Measurements from ENCODE around the gene VSIG10L2. TPM values are rescaled to one million over a fixed set of nuclear protein-coding genes. Genes with fewer than 3 reads are reported as not detected.

Gene VSIG10L2
- total RNA-seq, 4 donors from 2014 or later = not detected

GRCh38 chr11:125994509-125994908 lies 48.7 kb downstream of the VSIG10L2 start:
- Histone ChIP-seq H3K36me3 (peaks cover 32 to 38% of the 10 kb centered on the region in 2 donors), H3K27ac (no peak overlapping the region), H3K27me3 (no peaks in the 10 kb centered on the region), H3K4me1 (peaks cover 11 to 14% of the 10 kb centered on the region in 2 donors), H3K9me3 (no peaks in the 10 kb centered on the region), H3K4me3 (replicated peaks in 1 of 3) (no peak overlapping the region)
- no peak for DNase-seq
- intact Hi-C loops (cut with DNase I) = no loop called here
- WGBS, 2 donors = 91 to 94% methylated on average over 5 of the region's 5 CpGs
- no peak for TF ChIP-seq CTCF (IDR thresholded peaks at IDR 0.05)
- no peak for TF ChIP-seq POLR2A (IDR thresholded peaks at IDR 0.05)

GRCh38 chr11:125995313-125995712 lies 49.5 kb downstream of the VSIG10L2 start:
- 76 to 86% methylated on average over 5 of the region's 5 CpGs for WGBS, 2 donors
- TF ChIP-seq POLR2A (IDR thresholded peaks at IDR 0.05) = no peak
- no peak for TF ChIP-seq CTCF (IDR thresholded peaks at IDR 0.05)

GRCh38 chr11:125998267-125998666 lies 52.4 kb downstream of the VSIG10L2 start:
- WGBS, 2 donors = 90 to 93% methylated on average over 5 of the region's 5 CpGs
- Histone ChIP-seq H3K4me3 (replicated peaks in 1 of 3) (no peak overlapping the region), H3K4me1 (no peaks in the 10 kb centered on the region), H3K27me3 (no peaks in the 10 kb centered on the region), H3K9me3 (no peaks in the 10 kb centered on the region), H3K27ac (peak overlapping the region; percentile 2 to 45 (median 6)), H3K36me3 (peaks cover 40 to 51% of the 10 kb centered on the region in 2 donors)
- TF ChIP-seq POLR2A (IDR thresholded peaks at IDR 0.05) (no peak), CTCF (IDR thresholded peaks at IDR 0.05) (no peak)
- DNase-seq = no peak
- intact Hi-C loops (cut with DNase I) = no loop called here

More at GRCh38 chr11:125995313-125995712, 49.5 kb downstream of the VSIG10L2 start:
- Histone ChIP-seq H3K4me3 (replicated peaks in 1 of 3) (no peak overlapping the region), H3K27me3 (no peaks in the 10 kb centered on the region), H3K27ac (no peak overlapping the region), H3K9me3 (no peaks in the 10 kb centered on the region), H3K36me3 (peaks cover 34 to 37% of the 10 kb centered on the region in 2 donors), H3K4me1 (peaks cover 6 to 7% of the 10 kb centered on the region in 2 donors)
- intact Hi-C loops (cut with DNase I) = no loop called here
- DNase-seq = no peak

- H3K27ac ChIP-seq = peak overlapping the region in 1 of 3 donors; percentile 2
- DNase-seq = no peak
- H3K9me3 ChIP-seq = no peaks in the 10 kb centered on the region
- no peaks in the 10 kb centered on the region for H3K27me3 ChIP-seq
- 83 to 89% methylated on average over 6 of the region's 6 CpGs for WGBS, 2 donors
- H3K4me1 ChIP-seq = no peaks in the 10 kb centered on the region
- H3K36me3 ChIP-seq = peaks cover 31 to 48% of the 10 kb centered on the region in 2 donors
- no peak overlapping the region for H3K4me3 ChIP-seq (replicated peaks in 1 of 3)
- no peak for TF ChIP-seq POLR2A (IDR thresholded peaks at IDR 0.05)
- TF ChIP-seq CTCF (IDR thresholded peaks at IDR 0.05) = no peak
- intact Hi-C loops (cut with DNase I) = no loop called here
Measured at GRCh38 chr11:125999234-125999880, 53.5 kb downstream of the VSIG10L2 start.

- Histone ChIP-seq H3K27me3 (no peaks in the 10 kb centered on the region), H3K4me3 (replicated peaks in 1 of 3) (no peak overlapping the region), H3K9me3 (no peaks in the 10 kb centered on the region), H3K27ac (no peak overlapping the region), H3K4me1 (peaks cover 0 to 3% of the 10 kb centered on the region in 2 donors), H3K36me3 (peaks cover 5 to 39% of the 10 kb centered on the region in 2 donors)
- no peak for DNase-seq
- 91 to 92% methylated on average over 4 of the region's 4 CpGs for WGBS, 2 donors
- TF ChIP-seq CTCF (IDR thresholded peaks at IDR 0.05) (no peak), POLR2A (IDR thresholded peaks at IDR 0.05) (no peak)
- intact Hi-C loops (cut with DNase I) = no loop called here
Measured at GRCh38 chr11:126002181-126002580, 56.3 kb downstream of the VSIG10L2 start.
